NCI-H2107 (cell line): Measurements from ENCODE around the gene RASGRF1.
"Not testable (repeated sequence)": the region's sequence is repeated elsewhere in the genome, so short reads cannot be mapped to it uniquely, and the experiment has no call there.

ENCODE experiments used
- DNase-seq: peaks from one replicate; lab custom pipeline; 2025; lab: John Stamatoyannopoulos, UW

RASGRF1 gene

GRCh38 chr15:78931439-78932257, 158.9 kb downstream of the RASGRF1 start:
- DNase-seq: no peak

GRCh38 chr15:78930577-78931388, 159.8 kb downstream of the RASGRF1 start:
- DNase-seq: no peak

- no peak for DNase-seq
Observed at GRCh38 chr15:78929536-78930264, 160.9 kb downstream of the RASGRF1 start.

GRCh38 chr15:78928616-78929093, 161.9 kb downstream of the RASGRF1 start:
- DNase-seq: no peak

GRCh38 chr15:78928176-78928575, 162.4 kb downstream of the RASGRF1 start:
- not testable (repeated sequence) for DNase-seq

GRCh38 chr15:78927077-78927790, 163.3 kb downstream of the RASGRF1 start:
- DNase-seq: no peak

- DNase-seq: no peak
Observed at GRCh38 chr15:78925956-78926743, 164.4 kb downstream of the RASGRF1 start.

- no peak for DNase-seq
Observed at GRCh38 chr15:78925076-78925624, 165.4 kb downstream of the RASGRF1 start.

GRCh38 chr15:78923480-78924360, 166.9 kb downstream of the RASGRF1 start:
- no peak for DNase-seq

GRCh38 chr15:78923015-78923414, 167.6 kb downstream of the RASGRF1 start:
- DNase-seq: no peak

GRCh38 chr15:78922527-78922926, 168.1 kb downstream of the RASGRF1 start:
- no peak for DNase-seq

- DNase-seq: no peak
Observed at GRCh38 chr15:78921940-78922339, 168.6 kb downstream of the RASGRF1 start.

- no peak for DNase-seq
Observed at GRCh38 chr15:78921517-78921916, 169.1 kb downstream of the RASGRF1 start.

- no peak for DNase-seq
Observed at GRCh38 chr15:78917888-78918287, 172.7 kb downstream of the RASGRF1 start.

GRCh38 chr15:78916088-78916487, 174.5 kb downstream of the RASGRF1 start:
- no peak for DNase-seq

- no peak for DNase-seq
Observed at GRCh38 chr15:78915341-78916087, 175.1 kb downstream of the RASGRF1 start.

- no peak for DNase-seq
Observed at GRCh38 chr15:78914027-78914764, 176.4 kb downstream of the RASGRF1 start.

- DNase-seq: no peak
Observed at GRCh38 chr15:78913012-78913411, 177.6 kb downstream of the RASGRF1 start.
